ENCODE data around the gene WDSUB1.

WDSUB1 gene

DNA sequence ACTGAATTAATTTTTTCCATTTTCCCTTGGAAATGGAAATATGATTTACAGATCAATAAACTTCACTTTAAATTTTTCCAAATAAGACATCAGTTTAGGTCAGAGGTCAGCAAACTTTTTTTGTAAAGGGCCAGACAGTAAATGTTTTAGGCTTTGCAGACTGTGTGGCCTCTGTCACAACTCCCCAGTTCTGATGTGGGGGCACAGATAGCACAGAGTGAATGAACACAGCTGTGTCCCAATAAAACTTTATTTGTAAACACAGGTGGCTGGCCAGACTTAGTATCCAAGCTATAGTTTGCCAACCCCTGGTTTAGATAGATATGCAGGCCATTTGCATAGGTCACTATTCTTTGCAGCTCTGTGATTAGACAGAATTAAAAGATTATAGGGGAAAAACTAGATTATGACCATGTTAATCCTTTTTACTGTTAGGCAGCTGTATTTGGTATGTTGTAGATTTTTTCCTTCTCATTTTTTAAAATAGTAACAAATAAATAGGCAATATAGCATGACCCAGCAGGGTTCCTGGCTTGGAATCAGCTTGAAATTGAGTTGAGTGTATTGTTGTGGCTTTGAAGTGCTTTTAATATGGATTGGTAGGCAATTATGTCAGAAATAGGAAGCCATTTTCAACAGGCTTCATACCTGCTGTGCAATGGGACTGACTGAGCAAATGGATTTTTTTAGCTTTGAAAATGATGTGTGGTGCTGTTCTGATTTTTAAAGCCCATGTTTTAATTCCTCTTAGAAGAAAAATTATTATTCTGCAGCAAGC is 59.7 kb downstream of the WDSUB1 start:
- peaks cover 54% of the 10 kb centered on the region for H3K36me3 ChIP-seq (ENCODE audit: insufficient read depth, low read length)
- no peaks in the 10 kb centered on the region for H3K4me1 ChIP-seq (ENCODE audit: insufficient read depth, low read length)
- no peaks in the 10 kb centered on the region for H3K9me3 ChIP-seq (ENCODE audit: low read length)
- no peak overlapping the region for H3K4me3 ChIP-seq (ENCODE audit: low read length)
- no peaks in the 10 kb centered on the region for H3K27me3 ChIP-seq (ENCODE audit: insufficient read depth, low read length)
- H2AFZ ChIP-seq (ENCODE audit: low read depth, low read length): no peak overlapping the region

DNA sequence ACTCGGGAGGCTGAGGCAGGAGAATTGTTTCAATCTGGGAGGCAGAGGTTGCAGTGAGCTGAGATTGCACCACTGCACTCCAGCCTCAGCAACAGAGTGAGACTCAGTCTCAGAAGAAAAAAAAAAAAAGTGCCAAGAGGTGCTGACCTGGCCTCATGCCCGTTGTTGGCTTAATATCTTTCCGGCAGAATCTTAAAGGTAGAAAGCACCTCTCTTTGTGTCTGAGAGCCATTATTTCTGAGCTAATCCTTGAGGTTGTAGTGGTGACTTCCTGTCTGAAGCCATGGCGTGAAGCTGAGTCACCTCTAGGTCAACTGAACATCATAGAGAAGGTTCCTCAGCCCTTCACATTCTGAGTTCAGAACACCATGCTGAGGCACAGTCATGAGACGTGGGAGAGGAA is 60.4 kb downstream of the WDSUB1 start:
- Histone ChIP-seq H3K4me1 (ENCODE audit: insufficient read depth, low read length) (no peaks in the 10 kb centered on the region), H3K27me3 (ENCODE audit: insufficient read depth, low read length) (no peaks in the 10 kb centered on the region), H3K4me3 (ENCODE audit: low read length) (no peak overlapping the region), H3K9me3 (ENCODE audit: low read length) (no peaks in the 10 kb centered on the region), H2AFZ (ENCODE audit: low read depth, low read length) (no peak overlapping the region), H3K36me3 (ENCODE audit: insufficient read depth, low read length) (peaks cover 55% of the 10 kb centered on the region)

DNA sequence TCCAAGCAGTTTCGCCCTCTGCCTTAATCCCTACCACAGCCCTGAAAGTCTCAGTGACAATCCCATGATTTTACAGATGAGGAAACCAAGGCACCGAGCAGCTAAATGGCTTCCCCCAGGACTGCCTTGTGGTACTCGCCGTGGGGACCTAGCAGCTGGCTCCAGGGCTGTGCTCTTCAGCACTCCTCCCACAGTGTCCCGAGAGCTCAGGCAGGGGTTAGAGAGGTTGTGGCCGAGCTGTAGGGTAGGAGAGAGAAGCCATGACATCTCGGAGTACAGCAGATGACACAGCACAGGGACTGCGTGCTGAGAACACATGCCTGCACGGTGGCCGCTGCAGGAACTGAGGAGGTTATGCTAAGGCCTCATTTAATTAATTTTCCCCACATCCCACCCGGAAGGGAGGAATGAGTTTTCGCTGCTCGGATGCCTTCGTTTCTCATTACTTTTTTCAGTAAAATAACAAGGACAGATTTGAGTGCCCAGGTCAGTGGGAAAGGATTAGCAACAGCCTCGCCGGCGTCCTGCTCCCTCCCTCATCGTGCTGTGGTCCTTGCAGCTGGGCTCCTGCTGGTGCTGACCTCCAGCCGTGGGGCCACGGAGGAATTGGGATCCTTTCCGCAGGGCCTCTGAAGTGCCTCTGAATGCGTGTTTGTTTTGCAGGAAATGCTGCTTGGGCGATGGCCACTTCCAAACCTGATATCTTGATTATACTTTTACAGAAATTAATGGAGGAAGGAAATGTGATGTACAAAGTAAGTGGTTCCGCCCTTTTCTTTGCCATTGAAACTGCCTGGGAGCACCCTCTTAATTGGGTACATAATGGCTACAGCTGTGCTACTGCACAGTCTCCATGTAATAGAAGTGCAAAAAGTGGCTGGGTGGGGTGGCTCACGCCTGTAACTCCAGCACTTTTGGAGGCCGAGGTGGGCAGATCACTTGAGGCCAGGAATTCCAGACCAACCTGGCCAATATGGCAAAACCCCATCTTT is 61.2 kb downstream of the WDSUB1 start:
- Histone ChIP-seq H3K9me3 (ENCODE audit: low read length) (no peaks in the 10 kb centered on the region), H3K36me3 (ENCODE audit: insufficient read depth, low read length) (peaks cover 50% of the 10 kb centered on the region), H3K4me1 (ENCODE audit: insufficient read depth, low read length) (no peaks in the 10 kb centered on the region), H2AFZ (ENCODE audit: low read depth, low read length) (no peak overlapping the region), H3K4me3 (ENCODE audit: low read length) (no peak overlapping the region), H3K27me3 (ENCODE audit: insufficient read depth, low read length) (no peaks in the 10 kb centered on the region)

DNA sequence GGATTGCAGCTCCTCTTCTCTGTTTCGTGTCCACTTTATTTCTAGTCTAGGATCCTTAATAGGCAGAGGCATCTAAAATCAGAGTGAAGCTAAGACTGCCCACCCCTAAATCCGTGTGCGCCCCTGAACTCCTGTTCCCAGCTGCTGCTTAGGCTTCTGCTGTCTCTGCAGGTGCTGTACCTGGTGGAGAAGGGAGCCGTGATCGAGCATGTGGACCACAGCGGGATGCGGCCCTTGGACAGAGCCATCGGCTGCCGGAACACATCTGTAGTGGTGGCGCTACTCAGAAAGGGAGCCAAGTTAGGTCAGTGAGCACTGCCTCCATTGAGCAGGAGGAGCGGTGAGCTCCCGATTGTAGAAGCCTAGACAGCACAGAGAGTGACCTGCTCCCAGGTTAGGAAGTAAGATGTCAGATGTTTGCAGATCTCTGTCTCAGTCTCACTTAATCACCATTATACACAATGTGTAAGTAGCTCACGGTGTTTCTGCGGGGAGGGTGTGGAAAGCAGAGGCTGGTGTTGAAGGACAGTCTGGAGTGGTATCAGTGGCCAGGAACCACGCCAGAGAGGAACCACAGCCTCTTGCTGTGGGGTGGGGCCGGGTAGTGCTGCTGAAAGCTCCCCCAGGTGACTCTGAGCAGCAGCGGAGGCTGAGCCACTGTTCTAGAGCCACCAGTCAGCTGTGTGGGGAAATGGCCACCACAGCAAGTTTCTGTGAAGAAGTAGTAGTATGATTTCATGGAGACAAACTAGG is 62.3 kb downstream of the WDSUB1 start:
- Histone ChIP-seq H3K4me3 (ENCODE audit: low read length) (no peak overlapping the region), H3K36me3 (ENCODE audit: insufficient read depth, low read length) (peaks cover 48% of the 10 kb centered on the region), H3K4me1 (ENCODE audit: insufficient read depth, low read length) (no peaks in the 10 kb centered on the region), H3K9me3 (ENCODE audit: low read length) (peaks cover 3% of the 10 kb centered on the region), H2AFZ (ENCODE audit: low read depth, low read length) (no peak overlapping the region), H3K27me3 (ENCODE audit: insufficient read depth, low read length) (no peaks in the 10 kb centered on the region)

DNA sequence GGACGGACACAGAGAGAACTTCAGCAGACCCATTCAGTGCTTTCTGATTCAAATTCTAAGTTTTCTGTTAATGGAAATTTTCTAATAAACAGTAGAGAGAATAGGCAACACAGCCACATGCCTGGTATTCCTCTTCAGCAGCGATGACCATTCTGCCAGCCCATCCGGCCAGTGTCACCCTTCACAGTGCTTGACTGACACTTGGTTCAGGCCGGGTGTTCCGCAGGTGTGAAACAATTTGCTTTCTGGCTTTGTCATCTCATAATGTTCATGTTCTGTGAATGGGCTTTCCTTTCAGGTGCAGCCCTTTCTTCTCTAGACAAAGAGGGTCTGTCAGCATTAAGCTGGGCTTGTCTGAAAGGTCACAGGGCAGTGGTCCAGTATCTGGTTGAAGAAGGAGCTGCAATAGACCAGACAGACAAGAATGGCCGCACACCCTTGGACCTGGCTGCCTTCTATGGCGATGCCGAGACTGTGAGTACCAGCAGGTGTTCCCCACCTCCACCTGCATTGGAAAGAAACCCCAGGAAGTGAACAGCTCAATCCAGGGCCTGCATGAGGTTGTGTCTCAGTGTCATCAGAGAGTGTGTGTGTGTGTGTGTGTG is 67.0 kb downstream of the WDSUB1 start:
- Histone ChIP-seq H3K4me1 (ENCODE audit: insufficient read depth, low read length) (no peaks in the 10 kb centered on the region), H3K27me3 (ENCODE audit: insufficient read depth, low read length) (no peaks in the 10 kb centered on the region), H3K4me3 (ENCODE audit: low read length) (no peak overlapping the region), H3K36me3 (ENCODE audit: insufficient read depth, low read length) (peaks cover 50% of the 10 kb centered on the region), H2AFZ (ENCODE audit: low read depth, low read length) (no peak overlapping the region), H3K9me3 (ENCODE audit: low read length) (peaks cover 9% of the 10 kb centered on the region)

DNA sequence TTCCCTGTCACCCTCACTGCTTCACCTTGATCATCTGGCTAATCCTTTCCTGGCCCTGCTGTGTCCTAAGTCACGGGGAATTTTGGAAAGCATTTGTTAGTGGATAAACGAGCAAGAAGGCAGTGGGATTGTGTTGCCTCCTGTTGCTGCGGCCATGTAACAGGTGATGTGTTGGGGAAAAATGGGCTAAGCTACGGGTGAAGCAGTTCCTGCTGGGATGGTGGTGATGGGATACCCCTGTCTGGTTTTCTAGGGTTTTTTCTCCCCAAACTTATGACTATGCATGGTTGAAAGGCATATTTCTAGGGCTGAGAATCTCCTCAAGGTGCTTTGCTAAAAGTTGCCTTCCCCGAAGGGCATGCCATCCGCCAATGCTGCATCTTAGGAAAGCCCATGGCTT is 68.1 kb downstream of the WDSUB1 start:
- Histone ChIP-seq H3K9me3 (ENCODE audit: low read length) (peaks cover 9% of the 10 kb centered on the region), H3K36me3 (ENCODE audit: insufficient read depth, low read length) (peaks cover 40% of the 10 kb centered on the region), H3K4me1 (ENCODE audit: insufficient read depth, low read length) (no peaks in the 10 kb centered on the region), H2AFZ (ENCODE audit: low read depth, low read length) (no peak overlapping the region), H3K4me3 (ENCODE audit: low read length) (no peak overlapping the region), H3K27me3 (ENCODE audit: insufficient read depth, low read length) (no peaks in the 10 kb centered on the region)

DNA sequence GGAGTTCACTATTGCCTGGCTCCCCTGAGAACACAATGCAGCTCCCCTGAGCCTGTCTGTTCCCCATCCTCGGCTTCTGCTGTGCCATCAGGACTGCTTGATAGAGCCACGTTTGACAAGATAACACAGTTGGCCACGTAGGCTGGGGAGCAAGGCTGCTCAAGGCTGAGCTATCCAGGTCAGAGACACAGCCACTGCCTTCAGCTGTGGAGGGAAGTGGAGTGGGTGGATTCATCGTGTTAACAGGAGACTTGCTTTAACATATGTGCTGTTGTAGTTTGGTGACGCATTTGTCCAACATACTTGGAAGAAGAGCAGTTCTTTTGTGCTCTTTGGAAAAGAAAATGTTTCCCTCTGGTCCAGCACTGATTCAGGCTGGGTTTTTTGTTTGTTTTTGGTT is 68.8 kb downstream of the WDSUB1 start:
- H3K4me3 ChIP-seq (ENCODE audit: low read length): no peak overlapping the region
- H3K4me1 ChIP-seq (ENCODE audit: insufficient read depth, low read length): no peaks in the 10 kb centered on the region
- peaks cover 40% of the 10 kb centered on the region for H3K36me3 ChIP-seq (ENCODE audit: insufficient read depth, low read length)
- no peak overlapping the region for H2AFZ ChIP-seq (ENCODE audit: low read depth, low read length)
- no peaks in the 10 kb centered on the region for H3K27me3 ChIP-seq (ENCODE audit: insufficient read depth, low read length)
- H3K9me3 ChIP-seq (ENCODE audit: low read length): peaks cover 9% of the 10 kb centered on the region

DNA sequence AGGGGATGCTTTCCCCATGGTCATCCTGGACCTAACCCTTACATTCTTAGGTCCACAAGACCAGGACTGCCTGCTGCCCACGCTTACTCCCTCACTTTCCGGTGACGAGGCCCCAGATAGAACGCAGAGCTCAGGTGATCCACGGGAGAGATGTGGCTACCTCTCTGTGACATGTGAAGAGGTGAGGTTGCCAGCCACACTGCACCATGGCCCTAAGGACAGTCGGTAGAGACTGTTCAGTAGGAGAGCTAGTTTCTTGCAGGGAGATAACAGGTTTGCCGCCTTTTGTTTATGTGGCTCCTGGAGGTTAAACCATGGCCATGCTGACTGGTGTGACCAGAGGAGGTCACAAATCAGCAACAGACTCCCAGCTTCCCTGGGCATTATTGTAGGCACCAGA is 71.4 kb downstream of the WDSUB1 start:
- Histone ChIP-seq H2AFZ (ENCODE audit: low read depth, low read length) (no peak overlapping the region), H3K4me1 (ENCODE audit: insufficient read depth, low read length) (peaks cover 24% of the 10 kb centered on the region), H3K9me3 (ENCODE audit: low read length) (peaks cover 9% of the 10 kb centered on the region), H3K27me3 (ENCODE audit: insufficient read depth, low read length) (no peaks in the 10 kb centered on the region), H3K36me3 (ENCODE audit: insufficient read depth, low read length) (peaks cover 37% of the 10 kb centered on the region), H3K4me3 (ENCODE audit: low read length) (no peak overlapping the region)

DNA sequence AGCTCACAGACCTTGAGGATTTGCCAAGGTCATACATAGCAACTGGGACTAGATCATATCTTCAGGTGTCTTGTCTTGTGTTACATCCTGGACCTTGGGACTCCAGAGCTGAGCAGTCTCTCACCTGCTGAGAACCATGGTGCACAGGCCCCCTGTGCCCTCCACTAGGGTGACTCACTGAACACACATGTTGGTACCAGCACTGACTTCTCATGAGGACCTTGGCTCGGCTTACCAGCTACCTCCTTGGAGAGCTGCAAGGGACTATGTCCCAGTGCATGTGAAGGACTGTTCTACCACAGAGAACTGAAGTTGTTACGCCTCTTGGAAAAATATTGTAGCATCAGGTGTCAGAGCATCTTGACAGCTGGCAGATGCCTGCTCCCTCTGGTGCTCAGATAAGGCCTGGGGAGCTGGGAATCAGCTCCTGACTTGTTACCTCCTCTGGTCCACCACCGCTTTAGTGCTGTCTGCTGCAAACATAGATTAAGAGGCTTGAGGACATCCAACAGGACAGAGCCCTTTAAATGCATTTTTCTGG is 72.1 kb downstream of the WDSUB1 start:
- Histone ChIP-seq H3K4me3 (ENCODE audit: low read length) (no peak overlapping the region), H3K36me3 (ENCODE audit: insufficient read depth, low read length) (peaks cover 30% of the 10 kb centered on the region), H2AFZ (ENCODE audit: low read depth, low read length) (no peak overlapping the region), H3K9me3 (ENCODE audit: low read length) (peaks cover 6% of the 10 kb centered on the region), H3K4me1 (ENCODE audit: insufficient read depth, low read length) (peaks cover 31% of the 10 kb centered on the region), H3K27me3 (ENCODE audit: insufficient read depth, low read length) (no peaks in the 10 kb centered on the region)

DNA sequence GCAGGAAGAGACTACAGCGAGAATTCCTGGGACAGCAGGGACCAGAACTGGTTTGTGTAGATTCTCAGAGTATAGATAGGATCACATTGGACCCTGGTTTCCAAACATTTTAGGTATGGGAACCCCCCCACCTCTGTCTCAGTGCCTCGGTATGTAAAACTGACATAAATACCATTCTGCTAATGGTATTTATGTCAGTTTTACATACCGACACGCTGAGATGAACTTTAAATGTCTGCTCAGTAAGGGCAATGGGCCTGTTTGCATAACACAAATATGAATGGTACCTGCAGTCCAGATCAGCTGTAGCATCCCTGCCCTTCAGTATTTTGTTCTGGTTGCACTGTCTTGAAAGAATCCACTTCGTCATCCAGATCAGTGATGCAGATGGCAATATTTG is 73.2 kb downstream of the WDSUB1 start:
- H3K4me3 ChIP-seq (ENCODE audit: low read length): no peak overlapping the region
- H3K27me3 ChIP-seq (ENCODE audit: insufficient read depth, low read length): no peaks in the 10 kb centered on the region
- H3K9me3 ChIP-seq (ENCODE audit: low read length): peaks cover 6% of the 10 kb centered on the region
- no peak overlapping the region for H2AFZ ChIP-seq (ENCODE audit: low read depth, low read length)
- peaks cover 38% of the 10 kb centered on the region for H3K4me1 ChIP-seq (ENCODE audit: insufficient read depth, low read length)
- peaks cover 21% of the 10 kb centered on the region for H3K36me3 ChIP-seq (ENCODE audit: insufficient read depth, low read length)

DNA sequence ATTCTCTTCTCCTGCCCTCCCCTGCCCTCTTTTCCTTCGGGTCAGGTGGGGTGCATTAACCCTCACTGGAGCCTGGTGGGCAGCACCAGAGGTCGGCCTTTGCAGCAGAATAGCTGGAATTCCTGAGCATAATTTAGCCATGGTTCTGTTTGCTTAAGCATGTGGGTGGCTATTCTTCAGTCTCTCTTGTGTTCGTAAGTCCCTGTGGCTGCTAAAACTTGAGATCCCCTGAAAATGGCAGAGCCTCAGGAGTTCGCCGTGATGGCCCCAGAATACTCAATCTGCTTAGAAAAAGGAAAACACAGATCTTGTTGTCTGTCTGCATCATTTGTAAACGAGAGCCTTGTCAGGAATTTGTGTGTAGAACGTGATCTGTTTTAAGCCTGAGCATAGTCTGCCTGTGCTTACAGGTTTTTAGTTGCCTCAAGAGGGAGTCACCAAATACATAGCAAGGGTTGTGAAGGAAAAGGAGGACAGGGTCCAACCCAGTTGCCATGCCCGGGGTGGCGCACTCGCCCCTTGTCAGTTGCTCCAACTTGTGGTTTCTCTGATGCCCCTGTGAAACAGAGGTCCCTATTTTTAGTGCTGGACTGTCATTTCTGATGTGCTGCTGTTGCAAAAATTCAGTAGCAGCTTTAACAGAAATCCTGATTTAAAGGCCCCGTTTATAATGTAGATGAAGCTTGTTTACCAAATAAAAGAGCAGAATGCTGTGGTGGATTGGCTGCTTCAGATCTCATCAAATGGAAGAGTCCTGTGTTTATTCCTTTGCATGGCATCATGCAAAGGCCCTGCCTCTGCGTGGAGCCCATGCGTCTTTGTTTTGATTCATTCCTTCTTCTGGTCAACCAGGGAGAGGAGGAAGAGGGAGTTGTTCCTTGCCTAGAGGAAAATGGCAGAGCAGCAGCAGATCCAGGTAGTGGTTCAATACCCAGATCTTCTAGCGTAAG is 74.8 kb downstream of the WDSUB1 start:
- Histone ChIP-seq H3K9me3 (ENCODE audit: low read length) (peaks cover 6% of the 10 kb centered on the region), H3K36me3 (ENCODE audit: insufficient read depth, low read length) (peaks cover 11% of the 10 kb centered on the region), H3K4me1 (ENCODE audit: insufficient read depth, low read length) (peaks cover 38% of the 10 kb centered on the region), H2AFZ (ENCODE audit: low read depth, low read length) (no peak overlapping the region), H3K27me3 (ENCODE audit: insufficient read depth, low read length) (no peaks in the 10 kb centered on the region), H3K4me3 (ENCODE audit: low read length) (no peak overlapping the region)

Measured in neuron (in vitro differentiated cells).